NCI-H2107 (cell line): ENCODE results near the gene SPG7.

Experiments used
- DNase-seq: peaks from one replicate; lab custom pipeline; 2025; lab: John Stamatoyannopoulos, UW

Gene SPG7

DNA sequence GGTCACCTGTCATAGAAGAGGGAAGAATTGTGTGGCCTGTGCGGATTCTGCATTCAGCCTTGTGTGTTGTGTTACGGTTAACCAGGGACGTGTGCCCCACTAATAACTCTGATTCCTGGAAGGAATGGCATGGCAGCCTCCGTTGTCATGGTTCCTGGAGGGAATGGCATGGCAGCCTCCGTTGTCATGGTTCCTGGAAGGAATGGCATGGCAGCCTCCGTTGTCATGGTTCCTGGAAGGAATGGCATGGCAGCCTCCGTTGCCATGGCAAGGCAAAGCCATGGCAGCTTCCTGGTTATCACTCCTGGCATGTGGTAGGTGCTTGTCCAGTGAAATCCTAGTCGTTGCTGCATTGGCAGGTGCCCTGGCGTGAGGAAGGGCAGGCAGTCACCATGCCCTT is 8.9 kb downstream of the SPG7 start:
- DNase-seq = no peak

DNA sequence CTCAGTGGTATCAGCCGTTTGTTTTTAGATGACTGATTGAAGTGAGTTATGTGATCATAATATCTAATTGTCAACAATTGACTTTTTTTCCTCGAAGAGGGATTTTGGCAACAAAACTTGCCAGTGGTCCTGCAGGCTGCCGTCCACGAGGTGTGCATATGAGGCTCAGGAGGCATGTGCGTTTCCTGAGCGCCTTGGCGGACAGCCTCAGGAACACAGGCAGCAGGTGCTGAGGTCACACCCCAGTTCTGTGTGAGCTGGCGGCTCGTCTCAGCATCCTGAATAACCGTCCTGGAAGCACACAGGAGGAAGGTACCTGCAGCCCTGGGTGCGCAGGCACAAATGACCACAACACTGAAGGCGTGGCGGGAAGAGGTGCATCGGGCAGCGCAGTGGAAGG is 11.7 kb downstream of the SPG7 start:
- no peak for DNase-seq

DNA sequence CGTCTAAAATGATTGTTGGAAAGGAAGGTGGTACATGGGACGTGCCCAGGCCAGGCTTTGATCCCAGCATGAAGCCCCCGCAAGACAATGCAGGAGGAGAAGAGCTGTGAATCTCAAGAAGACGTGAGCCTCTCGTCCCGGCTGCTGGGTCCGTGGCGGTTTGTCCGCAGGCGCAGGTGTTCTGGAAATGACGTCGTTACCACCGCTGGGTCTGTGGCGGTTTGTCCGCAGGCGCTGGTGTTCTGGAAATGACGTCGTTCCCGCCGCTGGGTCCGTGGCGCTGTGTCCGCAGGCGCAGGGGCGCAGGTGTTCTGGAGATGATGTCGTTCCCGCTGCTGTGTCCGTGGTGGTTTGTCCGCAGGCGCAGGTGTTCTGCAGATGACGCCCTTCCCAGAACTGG is 14.1 kb downstream of the SPG7 start:
- DNase-seq = no peak

DNA sequence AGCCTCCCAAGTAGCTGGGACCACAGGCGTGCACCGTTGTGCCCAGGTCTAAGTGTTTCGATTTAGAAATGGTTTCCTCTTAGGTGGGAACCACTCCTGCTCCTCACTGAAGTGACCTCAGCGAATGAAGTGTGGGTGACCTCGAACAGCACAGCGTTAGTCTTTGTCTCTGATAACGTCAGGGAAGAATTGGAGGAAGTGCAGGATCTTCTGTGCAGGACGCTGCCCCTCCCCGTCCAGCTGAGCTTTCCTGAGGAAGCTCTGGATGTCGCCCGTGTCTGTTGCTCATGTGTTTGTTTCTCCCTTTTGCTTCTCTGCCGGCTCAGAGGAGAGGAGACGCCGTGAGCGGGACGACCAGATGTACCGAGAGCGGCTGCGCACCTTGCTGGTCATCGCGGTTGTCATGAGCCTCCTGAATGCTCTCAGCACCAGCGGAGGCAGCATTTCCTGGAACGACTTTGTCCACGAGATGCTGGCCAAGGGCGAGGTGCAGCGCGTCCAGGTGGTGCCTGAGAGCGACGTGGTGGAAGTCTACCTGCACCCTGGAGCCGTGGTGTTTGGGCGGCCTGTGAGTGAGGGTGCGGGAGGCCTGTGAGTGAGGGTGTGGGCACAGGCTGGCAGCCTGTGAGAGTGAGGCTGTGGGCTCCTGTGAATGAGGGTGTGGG is 15.6 kb downstream of the SPG7 start:
- DNase-seq = no peak

DNA sequence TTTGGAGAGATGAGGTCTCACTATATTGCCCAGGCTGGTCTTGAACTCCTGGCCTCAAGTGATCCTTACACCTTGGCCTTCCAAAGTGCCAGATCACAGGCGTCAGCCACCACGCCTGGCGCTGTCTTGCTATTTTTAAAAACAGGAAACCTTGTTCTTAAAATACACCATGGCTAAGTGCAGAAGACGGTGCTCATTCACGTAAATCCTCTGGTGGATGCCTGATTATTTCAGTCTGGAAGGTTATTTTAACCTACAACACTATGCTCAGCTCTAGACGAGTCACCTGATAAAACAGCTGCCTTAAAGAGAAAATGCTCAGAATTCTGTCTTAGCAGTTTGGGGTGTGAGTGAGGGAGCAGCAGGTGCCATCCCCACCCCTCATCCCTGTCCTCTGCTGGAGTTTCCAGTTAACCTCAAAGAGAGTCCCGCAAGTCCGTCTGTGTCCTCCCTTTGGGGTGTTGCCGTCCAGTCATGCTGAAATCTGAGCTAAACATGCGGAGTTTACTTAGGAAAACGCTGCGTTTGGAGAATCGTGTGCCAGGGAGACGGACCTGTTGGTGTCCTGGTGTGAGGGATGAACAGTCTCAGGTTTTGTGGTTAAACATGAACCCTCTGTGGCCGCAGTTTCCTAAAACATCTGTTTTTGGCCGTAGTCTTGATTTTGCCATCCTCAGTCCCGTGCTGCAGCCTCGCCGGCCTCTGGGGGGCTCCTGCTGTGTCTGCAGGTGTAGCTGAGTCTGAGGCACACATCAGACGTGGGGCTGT is 17.1 kb downstream of the SPG7 start:
- no peak for DNase-seq

DNA sequence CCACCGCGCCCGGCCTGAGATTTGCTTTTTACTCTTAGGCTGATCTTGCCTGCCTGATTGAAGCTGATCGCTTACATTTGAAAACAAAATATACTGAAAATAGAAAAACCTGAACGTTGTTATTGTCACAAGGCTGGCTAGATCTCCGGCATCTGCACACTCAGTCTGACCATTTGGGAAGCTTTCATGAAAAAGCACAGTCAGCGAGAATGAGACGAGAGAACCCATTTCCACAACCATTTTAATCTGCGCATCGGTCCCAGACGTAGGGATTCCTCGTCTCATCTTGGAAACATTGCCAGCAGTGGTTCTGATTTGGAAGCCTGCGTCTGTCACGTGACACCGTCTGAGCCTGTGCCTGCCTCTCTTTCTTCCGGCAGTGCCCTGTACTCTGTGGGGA is 20.9 kb downstream of the SPG7 start:
- DNase-seq = no peak

DNA sequence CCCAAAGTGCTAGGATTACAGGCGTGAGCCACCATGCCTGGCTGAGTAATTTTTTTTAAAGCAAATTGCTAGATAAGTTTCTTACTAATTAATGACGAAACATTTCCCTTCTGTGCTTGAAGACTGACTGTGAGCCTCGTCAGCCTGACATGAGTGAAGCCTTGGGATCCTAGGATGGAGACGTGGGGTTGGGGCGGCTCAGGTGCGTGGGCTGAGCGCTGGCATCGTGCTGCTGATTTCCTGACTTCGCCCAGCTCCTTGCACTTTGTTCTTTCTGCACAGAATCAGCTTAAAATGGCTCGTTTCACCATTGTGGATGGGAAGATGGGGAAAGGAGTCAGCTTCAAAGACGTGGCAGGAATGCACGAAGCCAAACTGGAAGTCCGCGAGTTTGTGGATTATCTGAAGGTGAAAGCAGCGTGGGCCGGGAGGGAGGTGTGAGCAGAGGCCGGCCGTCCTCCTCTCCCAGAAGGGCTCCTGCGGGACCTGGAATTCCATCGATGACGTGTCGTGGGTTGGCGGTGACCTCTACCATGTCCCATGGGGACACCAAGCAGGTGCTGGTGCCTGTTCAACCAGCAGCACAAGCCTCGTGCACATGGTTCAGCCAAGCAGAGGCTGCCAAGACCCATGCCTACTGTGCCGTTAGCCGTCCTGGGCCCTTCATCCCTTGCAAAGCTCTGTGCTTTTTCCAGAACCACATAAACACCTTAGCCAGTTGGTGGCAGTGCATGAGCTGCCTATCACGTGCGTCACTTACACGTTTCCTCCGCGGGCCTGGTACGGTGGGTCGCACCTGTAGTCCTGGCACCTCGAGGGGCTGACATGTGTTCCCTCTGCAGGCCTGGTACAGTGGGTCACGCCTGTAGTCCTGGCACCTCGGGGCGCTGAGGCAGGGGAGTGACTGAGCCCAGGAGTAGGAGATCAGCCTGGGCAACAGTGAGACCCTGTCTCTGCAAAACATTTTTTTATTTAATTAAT is 22.5 kb downstream of the SPG7 start:
- no peak for DNase-seq

DNA sequence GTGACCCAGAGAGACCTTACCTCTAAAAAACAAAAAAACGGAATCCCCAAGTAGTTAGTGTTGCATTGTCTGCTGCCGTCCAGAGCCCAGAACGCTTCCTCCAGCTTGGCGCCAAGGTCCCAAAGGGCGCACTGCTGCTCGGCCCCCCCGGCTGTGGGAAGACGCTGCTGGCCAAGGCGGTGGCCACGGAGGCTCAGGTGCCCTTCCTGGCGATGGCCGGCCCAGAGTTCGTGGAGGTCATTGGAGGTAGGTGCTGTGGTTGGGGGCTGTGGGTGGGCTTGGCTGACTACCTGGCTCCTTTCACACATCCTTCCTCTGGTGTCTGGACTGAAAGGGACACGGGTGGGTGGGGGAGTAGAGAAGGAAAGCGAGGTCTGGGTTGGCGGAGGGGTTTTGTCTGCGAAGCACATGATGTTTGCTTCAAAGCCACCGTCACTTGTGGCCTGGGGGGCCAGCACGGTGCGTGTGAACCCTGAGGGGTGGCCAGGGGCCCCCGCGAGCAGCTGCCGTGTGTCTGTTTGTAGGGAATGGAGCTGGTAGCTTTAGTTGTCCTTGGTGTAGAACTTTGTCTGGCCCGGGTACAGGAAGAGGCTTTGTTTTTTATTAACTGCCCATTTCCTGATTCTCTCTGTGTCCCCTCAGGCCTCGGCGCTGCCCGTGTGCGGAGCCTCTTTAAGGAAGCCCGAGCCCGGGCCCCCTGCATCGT is 23.8 kb downstream of the SPG7 start:
- no peak for DNase-seq

DNA sequence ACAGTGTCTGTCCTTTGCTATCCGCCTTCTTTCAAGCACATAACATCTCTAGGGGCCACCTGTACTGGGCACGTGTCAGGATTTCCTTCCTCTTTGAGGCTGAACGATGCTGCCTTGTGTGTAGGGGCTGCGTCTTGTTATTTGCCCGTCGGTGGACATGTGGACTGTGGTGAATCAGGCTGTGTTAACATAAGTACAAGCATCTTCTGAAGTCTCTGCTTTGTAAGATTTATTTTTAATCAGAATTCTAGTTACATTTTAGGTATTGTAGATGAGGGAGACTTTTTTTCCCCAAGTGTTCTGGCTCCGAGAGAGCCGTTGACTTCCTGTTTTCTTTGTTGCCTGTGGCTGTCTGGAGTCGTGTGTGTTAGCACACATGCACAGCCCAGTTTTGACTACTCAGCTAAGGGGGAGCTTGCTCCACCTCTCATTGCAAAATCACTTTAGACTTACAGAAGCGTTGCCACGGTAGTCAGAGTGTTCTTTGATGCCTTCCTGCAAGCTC is 26.1 kb downstream of the SPG7 start:
- DNase-seq = no peak

DNA sequence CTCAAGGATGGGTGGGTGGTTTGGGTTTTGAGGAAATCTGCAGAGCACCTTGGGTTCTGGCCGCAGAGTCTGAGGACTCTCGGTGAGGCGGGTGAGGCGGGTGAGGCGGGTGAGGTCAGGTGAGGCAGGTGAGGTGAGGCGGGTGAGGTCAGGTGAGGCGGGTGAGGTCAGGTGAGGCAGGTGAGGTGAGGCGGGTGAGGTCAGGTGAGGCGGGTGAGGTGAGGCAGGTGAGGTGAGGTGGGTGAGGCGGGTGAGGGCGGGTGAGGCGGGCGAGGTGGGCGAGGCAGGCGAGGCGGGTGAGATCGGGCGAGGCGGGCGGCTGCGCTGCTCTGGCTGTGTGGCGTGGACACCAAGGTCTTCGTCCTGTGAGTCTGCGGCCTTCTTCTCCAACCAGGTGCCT is 28.2 kb downstream of the SPG7 start:
- no peak for DNase-seq

DNA sequence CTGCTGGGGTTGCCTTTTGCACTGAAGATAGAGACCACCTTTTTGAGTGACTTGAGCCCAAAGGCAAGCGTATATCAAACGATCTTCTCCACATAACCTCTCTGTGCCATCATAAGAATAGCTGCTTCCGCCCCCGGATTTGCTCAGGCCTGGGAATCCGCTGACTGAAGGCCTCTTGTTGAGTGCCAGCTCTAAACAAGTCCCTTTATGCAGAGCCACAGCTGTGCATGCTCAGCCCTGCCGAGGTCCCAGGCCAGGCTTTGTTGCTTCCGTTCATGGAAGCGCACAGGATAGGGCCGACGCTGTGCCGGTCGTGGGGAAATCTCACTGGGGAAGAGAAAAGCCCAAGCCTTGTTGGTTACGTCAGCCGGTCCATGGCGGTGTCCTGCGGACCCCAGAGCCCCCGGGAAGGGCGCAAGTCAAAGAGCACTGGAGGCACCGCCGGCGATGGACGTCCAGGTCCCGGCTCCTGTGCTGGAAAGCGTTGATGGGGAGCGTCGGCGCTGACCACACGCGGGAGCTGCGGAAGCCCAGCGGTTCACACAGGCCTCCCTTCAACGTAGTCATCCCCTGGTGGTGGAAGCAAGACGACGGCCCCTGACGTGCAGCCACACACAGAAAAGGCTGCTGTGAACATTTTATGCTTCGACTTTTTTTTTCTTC is 28.8 kb downstream of the SPG7 start:
- DNase-seq = no peak

DNA sequence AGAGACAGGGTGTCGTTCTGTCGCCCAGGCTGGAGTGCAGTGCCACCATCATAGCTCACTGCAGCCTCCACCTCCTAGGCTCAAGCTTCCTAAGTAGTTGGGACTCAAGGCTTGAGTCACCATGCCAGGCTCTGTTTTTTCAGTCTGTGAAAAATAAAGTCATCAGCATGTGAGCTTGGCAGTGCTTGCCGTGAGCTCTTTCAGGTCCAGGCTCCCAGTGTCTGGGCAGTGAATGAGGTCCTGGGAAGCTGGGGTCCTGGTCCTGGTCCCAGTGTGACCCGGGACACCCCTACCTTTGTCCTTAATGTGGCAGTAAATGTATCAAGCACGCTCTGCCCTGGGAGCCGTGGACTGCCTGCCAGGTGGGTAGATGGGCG is 29.3 kb downstream of the SPG7 start:
- no peak for DNase-seq

DNA sequence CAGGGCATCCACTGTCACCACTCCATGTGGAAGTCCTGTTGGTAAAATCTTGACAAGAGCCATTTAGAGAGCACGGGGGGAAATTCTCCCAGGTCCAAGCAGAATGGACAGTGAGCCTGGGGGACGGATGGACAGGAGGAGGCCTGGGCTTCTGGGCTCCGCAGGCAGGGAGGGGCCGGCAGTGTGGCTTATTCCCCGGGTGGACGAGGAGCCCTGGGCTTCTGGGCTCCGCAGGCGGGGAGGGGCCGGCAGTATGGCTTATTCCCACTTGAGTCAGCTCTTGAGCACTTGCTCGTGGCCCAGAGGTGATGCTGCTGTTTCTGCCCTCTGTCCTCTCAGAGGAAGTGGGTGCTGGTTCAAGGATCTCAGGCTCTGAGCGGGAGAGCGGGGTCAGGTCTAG is 30.1 kb downstream of the SPG7 start:
- DNase-seq = no peak

DNA sequence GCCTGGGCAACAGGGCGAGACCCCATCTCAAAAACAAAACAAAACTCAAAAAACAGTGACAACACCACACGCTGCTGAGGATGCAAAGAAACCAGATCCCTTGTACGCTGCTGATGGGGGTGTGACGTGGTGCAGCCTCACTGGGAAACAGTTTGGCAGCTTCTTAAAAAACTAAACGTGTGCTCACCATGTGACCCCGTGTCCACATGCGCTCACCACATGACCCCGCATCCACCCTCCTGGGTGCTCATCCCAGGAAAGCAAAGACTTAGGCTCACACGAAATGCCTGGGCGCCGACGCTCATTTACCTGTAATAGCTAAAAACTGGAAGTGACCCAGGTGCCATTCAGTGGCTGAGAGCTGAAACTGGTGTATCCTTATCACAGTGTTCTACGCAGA is 32.4 kb downstream of the SPG7 start:
- no peak for DNase-seq

DNA sequence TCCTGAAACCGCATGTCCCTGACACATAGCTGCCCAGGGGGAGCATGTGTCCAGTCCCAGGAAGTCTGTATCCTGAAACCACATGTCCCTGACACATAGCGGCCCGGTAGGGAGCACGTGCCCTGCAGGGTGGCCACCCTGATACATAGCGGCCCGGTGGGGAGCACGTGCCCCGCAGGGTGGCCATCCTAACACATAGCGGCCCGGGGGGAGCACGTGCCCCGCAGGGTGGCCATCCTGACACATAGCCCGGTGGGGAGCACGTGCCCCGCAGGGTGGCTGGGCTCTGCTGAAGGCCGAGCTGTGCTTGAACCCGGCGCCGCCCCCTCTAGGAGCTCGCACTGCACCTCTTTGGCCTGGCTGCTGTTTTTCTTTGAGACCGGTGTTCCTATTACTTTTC is 33.6 kb downstream of the SPG7 start:
- no peak for DNase-seq

DNA sequence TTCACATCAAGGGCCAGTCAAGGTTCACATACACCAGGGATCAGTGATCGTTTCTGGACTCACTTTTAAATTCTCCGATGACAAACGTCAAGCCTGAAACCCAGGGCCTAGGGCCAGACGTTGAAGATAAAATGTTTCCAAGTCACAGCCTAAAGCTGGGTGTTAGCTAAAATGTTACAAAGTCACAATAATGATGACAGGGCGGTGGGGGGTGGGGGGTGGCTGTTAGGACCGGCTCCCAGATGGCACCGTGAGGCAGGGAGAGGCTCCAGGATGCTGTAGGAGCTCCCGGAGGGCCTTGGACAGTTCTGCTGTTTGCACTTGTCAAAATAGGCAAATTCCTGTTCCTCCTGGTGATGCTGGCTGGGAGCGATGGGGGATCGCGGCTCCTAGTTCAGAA is 35.9 kb downstream of the SPG7 start:
- DNase-seq = no peak

DNA sequence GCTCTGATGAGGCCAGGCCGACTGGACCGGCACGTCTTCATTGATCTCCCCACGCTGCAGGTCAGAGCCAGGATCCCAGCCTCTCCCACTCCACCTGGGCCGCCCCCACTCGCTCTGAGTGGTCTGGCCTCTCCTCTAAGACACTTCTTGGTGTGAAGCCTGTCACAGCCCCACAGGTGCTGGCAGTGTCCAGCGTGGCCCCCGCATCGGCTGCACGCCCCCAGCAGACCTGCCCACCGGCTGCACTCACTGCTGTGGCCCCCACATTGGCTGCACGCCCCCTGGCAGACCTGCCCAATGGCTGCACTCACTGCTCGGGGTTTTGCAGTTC is 36.5 kb downstream of the SPG7 start:
- DNase-seq = no peak

DNA sequence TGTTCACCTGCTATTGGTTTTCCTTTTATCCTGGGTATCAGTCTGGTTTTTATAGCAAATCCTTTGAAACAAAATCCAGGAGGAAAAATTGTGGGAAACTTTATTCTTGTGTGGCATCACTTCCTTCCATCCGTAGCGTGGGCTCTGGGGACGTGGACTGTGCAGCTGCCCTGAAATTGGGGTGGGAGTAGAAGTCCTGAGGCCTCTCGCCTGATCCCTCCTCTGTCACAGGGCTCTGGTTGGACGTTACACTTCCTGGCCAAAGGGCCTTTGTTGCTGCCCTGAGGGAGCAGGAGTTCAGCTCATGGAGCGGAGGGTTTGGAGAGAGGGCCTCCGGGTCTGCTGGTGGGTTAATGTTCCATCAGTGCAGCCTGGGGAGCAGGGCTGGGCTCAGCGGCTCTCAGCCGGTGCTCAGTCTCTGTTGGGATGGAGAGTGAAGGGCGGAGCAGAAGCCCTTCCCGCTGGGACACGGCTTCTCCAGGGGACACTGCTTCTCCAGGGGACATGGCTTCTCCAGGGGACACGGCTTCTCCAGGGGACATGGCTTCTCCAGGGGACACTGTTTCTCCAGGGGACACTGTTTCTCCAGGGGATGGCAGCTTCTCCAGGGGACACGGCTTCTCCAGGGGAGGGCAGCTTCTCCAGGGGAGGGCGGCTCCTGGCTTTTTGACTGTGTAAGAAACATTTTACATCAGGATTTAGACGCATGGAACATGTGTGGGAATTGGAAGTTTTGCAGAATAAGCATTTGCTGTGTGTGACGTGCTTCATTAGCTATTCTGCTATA is 37.0 kb downstream of the SPG7 start:
- no peak for DNase-seq

DNA sequence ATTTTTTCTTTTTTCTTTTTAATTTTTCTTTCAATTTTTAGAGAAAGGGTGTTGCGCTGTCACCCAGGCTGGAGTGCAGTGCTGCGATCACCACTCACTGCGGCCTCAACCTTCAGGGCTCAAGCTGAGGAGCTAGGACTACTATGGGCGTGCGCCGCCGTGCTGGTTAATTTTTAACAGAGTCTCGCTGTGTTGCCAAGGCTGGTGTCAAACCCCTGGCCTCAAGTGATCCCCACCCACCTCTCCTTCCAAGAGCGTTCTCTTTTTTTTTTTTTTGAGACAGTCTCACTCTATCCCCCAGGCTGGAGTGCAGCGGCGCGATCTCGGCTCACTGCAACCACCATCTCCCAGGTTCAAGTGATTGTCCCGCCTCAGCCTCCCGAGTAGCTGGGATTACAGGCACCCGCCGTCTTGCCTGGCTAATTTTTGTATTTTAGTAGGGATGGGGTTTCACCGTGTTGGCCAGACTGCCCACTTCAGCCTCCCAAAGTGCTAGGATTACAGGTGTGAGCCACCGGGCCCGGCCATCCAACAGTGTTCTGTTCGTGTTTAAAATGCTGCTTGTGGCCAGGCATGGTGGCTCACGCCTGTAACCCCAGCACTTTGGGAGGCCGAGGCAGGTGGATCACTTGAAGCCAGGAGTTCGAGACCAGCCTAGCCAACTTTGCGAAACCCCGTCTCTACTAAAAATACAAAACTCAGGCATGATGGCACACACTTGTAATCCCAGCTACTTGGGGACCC is 37.8 kb downstream of the SPG7 start:
- no peak for DNase-seq

DNA sequence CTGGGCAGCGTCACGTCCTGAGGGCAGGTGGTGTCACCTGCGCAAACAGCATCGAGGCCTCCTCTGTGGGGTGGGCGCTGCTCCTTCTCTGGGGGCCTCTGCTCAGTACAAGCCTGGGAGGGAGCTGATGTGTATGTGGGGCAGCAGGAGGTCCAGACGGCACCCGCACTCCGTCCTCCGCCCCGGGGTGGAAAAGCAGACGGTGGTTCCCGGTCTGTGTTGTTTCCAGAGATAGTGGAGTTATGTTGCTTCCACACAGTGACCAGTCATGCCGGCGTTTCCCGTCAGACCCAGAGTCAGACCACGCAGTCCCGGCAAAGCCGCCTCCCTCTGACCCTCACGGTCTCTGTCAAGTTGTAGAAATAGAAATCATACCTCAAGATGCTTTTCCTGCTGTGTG is 38.6 kb downstream of the SPG7 start:
- DNase-seq = no peak
